HCEC 1CT (cell line): ENCODE results near the gene PIP4K2A.
"Not testable (repeated sequence)": the region's sequence is repeated elsewhere in the genome, so short reads cannot be mapped to it uniquely, and the experiment has no call there.

Experiments
- DNase-seq: peaks from one replicate; pipeline ENCODE4 v3.0.0-alpha.2; 2017

Gene PIP4K2A

DNA sequence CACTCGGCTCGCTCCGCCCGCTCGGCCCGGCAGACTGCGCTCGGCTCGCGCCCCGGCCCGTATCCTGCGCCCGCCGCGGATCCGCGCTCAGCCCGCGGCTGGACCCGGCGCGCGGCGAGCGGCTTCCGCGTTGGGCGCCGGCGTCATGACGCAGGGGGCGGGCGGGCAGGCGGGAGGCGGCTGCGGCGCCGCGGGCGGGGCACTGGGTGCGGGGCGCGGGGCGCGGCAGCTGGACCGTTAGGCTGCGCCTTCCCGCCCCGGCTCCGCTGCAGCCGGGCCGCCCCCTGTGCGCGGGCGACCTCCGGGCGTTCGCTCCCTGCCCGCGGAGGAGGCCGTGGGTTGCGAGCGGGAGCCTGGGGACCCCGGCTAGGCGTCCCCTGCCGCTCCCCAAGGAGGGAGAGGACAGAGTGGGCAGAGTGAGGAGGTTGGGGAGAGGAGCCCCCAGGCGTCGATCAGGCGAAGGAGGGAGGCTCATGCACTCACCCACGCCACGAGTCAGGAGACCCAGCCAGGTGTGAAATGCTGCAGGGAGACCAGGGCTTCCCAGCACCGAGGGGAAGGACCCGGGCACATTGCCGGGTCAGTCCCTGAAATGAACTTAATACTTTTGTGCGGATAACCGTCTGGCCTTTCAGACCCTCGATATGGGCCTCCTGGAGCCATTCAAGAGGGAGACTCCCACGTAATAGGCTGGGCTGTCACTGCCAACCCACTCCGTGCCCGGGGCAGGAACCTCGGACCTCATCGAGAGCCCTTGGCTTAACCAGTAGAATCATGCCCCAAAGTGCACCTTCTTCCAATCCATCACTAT lies at the start of gene PIP4K2A:
Gene PIP4K2A, minus strand, starts transcription at position 100 of the 811 bp plus-strand sequence. CDS start 252 bp downstream, outside the sequence.
- DNase-seq: peak; percentile 78

GRCh38 chr10:22761569-22762220 lies 47.3 kb upstream of the PIP4K2A start:
- peak; percentile 56 for DNase-seq

DNA sequence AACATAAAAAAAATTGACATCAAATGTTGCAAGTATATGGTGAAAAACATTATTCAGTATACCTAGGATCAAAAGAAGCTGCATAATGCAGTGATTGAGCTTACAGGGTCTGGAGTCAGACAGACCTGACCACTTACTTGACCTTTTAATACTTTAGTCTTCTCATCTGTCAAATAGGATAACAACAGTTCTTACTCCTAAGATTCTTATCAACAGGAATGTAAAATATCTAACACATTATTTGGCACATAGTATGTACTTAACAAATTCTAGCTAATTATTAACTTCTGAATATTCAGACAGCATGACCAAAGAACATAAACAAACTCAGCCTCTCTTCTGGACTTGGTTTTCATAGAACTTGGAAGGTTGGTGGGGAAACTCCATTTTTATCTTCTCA lies 45.6 kb upstream of the PIP4K2A start:
- no peak for DNase-seq

GRCh38 chr10:22758867-22759266 lies 44.5 kb upstream of the PIP4K2A start:
- no peak for DNase-seq

DNA sequence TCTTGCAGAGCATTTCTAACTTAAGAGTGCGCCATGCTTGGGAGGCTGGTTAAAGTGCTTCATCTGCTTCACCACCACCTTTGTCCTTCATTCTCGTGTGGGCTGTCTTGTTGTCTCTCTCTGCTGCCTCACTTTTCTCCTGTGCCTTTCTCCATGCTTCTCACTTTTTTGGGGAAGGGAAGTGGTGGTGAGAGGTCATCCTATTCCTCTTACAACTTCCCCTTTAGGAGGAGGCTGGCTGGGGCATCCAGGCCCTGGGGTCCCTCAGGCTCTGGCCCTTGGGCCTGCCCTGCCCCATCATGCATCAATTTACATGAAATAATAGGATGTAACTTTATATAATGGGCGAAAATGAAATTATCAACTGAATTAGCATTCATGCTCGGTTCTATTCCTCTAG lies 39.9 kb upstream of the PIP4K2A start:
- no peak for DNase-seq

DNA sequence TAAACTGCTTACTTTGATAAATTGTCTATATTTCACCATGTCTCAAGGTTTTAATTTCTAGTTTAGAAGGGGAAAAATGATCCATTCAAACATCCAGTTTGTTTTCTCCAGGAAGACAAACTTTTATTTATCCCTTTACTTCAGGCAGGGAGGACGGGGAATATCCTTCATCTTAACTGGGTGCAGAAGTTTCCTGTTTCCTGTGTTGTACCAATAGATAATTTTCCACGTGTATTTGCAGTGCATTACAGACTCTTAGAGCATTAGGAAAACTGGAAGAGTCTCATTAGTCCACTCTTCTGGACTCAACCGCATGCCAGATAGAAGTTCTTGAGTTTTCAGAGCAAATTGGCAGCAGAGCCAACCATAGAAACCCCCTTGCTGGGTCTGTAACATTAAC lies 39.4 kb upstream of the PIP4K2A start:
- DNase-seq: no peak

GRCh38 chr10:22752272-22752889 lies 38.0 kb upstream of the PIP4K2A start:
- no peak for DNase-seq

DNA sequence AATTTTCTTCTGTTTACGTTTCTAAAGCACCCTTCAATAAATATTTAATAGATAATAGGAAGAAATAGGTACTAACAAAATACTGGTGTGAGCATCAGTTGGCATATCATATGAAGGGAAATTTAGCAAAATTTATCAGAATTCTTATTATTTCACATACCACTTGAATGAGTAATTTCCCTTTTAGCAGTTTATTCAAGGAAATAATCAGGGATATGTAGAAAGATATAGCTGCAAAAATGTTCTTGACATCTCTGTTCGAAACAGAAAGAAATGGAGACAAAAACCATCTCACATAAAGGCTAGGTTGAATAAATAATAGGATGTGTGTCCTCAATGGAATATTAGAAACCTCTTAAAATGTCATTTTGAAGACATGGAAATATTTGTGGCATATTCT lies 35.8 kb upstream of the PIP4K2A start:
- DNase-seq: no peak

GRCh38 chr10:22744858-22745257 lies 30.5 kb upstream of the PIP4K2A start:
- not testable (repeated sequence) for DNase-seq

DNA sequence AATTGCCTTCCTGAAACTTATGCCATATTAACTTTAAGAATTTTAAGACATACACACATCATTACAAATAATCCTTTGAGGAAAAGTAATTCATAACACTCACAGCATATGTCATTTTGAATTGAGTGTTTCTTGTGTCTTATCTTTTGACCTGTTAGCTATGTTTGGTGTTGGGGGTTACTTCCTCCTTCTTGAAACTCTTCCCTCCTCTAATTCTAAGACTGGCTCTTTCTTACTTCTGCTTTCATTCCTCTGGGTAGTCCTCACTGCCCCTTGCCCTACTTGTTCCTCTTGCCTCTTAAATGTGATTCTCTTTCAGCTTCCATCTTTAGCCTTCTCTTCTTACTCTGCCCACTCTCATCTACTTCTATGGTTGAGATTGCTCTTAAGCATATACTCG lies 28.3 kb upstream of the PIP4K2A start:
- no peak for DNase-seq

DNA sequence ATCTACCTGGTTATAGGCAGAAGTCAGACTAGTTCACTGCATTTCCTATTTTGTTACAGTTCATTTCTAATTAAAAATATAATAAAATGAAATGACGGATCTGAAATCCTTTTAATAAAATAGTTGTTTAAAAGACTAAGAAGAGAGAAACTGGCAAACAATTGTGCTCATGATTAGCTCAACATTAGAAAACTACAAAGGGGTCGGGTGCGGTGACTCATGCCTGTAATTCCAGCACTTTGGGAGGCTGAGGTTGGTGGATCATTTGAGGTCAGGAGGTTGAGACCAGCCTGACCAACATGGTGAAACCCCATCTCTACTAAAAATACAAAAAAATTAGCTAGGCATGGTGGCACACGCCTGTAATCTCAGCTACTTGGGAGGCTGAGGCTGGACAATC lies 27.3 kb upstream of the PIP4K2A start:
- DNase-seq: peak; percentile 26

DNA sequence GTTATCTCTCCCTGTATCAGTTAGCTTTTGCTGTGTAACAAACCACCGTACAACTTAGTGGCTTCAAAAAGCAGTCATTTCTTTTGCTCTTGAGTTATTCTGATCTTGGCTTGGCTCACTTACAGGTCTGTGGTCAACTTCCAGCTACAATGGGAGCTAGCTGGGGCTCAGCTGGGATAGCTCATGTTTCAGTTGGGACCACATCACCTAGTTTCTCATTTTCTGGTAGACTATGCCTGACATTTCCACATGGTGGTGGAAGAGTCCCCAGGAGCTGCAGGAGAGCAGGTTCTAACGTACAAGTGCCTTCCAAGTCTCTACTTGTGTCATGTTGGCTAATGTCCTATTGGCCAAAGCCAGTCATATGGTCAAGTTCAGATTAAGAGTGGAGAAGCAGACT lies 25.8 kb upstream of the PIP4K2A start:
- DNase-seq: peak; percentile 50

GRCh38 chr10:22737587-22737986 lies 23.2 kb upstream of the PIP4K2A start:
- DNase-seq: peak; percentile 91

DNA sequence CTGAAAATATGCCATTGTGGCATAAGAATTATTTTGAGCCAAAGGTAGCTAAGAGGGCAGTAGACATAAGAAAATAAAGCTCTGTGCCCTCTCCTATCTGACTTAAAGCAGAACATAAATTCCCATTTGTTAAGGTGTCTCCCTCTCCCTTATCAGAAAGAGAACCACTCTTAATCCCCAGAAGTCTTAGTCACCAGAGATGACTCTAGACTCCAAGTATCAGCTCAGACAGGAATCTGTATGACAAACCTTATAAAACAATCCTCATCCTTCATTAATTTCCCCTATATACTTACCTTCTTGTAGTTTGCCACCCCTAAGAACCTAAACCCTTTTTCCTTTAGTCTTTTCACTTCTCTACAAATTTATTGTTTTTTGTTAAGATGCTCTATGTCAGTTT lies 21.8 kb upstream of the PIP4K2A start:
- DNase-seq: peak; percentile 9

DNA sequence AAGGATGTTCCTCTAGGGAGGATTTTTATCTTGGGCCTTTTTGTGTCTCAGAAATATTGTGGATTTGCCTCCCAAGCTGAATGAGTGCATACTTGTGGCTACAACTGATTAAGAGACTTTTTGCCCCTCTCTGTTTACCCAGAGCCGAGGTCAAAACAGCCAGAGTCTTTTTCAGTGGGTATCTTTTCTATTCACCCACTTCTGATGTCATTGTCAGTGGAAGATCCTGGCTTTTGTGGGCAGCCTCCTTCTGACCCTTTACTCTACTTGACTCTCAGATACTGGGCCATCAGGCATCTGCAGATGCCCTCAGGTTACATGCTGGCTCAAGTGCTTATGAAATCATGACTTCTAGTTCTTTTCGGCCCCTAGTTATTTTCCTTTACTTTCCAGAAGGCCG lies 19.6 kb upstream of the PIP4K2A start:
- DNase-seq: no peak

GRCh38 chr10:22727663-22728062 lies 13.3 kb upstream of the PIP4K2A start:
- no peak for DNase-seq

- no peak for DNase-seq
Measured at GRCh38 chr10:22727112-22727511, 12.7 kb upstream of the PIP4K2A start.

- DNase-seq: no peak
Measured at GRCh38 chr10:22724773-22725172, 10.4 kb upstream of the PIP4K2A start.

- DNase-seq: no peak
Measured at GRCh38 chr10:22723783-22724182, 9.4 kb upstream of the PIP4K2A start.

DNA sequence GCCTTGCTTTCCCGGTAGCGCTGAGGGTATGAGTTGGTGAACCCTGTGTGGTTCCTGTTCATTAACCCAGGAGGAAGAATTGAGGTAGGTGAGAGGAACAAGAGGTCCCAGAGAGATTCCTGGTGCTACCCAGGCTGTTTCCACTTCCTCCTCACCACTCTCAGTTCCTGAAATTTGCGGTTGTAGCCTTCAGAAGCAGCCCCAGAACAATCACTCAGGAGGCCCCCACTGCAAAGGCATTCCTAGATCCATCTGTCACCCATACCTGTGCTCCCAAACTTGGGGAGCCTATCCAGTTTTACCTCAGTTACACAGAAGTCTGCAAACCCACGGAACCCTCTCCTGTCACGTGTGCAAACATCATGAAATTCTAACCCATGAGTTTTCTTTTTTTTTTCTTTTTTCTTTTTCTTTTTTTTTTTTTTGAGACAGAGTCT lies 9.0 kb upstream of the PIP4K2A start:
- DNase-seq: no peak

- no peak for DNase-seq
Measured at GRCh38 chr10:22722626-22723169, 8.3 kb upstream of the PIP4K2A start.

DNA sequence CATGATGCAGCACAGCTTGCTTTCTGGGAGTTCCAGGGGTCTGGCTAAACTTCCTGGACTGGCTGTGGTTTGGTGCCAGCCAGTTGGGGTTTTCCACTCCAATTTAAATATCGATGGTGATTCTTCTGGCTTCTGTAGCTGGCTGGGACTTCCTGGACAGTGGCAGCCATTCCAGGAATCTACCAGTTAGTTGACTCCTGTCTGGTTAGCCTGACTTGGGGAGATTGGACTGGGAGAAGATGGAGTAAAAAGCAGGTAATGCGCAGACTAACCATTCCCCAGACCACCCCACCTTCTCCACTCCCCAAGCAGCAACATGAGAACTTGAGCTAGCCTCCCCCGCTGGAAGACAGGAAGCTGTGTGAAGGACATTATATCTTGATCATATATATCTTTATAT lies 6.3 kb upstream of the PIP4K2A start:
- DNase-seq: no peak

GRCh38 chr10:22719406-22720042 lies 5.1 kb upstream of the PIP4K2A start:
- no peak for DNase-seq
